Measurements from ENCODE around the gene FAAP20. TPM values are rescaled to one million over a fixed set of nuclear protein-coding genes. Genes with fewer than 3 reads are reported as not detected.

Gene FAAP20
- total and polyA plus RNA-seq, 9 of the 15 experiments (the other 6 are each of a cell fraction or from before 2014, with no cell fraction given) = 0.58 to 143 (median 9.9) TPM

DNA sequence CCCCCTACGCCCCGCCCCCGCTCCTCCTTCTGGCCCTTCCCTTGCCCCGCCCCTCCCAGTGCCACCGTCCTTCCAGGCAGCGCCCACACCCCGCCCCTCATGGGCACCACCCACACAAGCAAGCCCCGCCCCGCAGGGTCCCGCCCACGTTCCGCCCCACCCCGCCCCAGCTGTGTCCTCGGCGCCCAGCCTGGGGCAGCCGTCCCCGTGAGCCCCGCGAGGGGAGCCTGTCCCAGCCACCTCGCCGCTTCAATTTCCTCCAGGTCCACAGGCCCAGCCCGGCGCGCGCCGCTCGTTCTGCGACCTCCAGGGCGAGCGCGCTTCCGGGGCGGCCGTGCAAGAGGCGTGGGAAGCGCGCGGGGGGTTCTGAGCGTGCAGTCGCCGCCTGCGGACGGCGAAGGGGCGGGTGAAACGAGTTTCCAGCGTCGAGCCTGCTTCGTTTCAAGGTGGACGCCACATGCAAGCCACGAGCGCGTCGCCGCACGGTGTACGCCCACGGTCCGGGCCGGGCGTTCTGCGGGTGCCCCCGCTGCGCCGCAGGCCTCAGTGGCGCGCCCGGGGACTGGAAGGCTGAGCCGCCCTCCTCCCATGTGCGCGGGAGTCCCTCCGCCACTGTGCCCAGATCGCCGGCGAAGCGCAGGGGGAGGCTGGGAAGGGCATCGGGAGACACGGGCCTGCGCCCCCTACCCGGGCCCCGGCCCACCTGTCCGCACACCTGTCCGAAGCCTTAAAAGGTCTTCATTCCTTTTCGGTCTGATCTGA is 10.8 kb upstream of the FAAP20 start (continued):
- TF ChIP-seq IFI16 (CRISPR knock-in tag; IDR thresholded peaks at IDR 0.05) (no peak; the same call in 1 of the 2 replicates), ETS2 (tag; IDR thresholded peaks at IDR 0.05; ENCODE audit: borderline replicate concordance, poor library complexity, severe bottlenecking) (no peak), IRF2 (CRISPR knock-in tag; IDR thresholded peaks at IDR 0.05) (peak; percentile 88), FOSL1 (tag; conservative IDR thresholded peaks at IDR 0.05) (no peak), HIVEP1 (CRISPR knock-in tag; IDR thresholded peaks at IDR 0.05) (no peak), ZFX (CRISPR knock-in tag; IDR thresholded peaks at IDR 0.05) (peak; percentile 93), ZNF507 (tag; conservative IDR thresholded peaks at IDR 0.05) (no peak), NFIC (IDR thresholded peaks at IDR 0.05) (no peak), POLR3A (IDR thresholded peaks at IDR 0.05; ENCODE audit: borderline replicate concordance, extremely low read depth, insufficient read depth, insufficient read length) (no peak), RUNX1 (IDR thresholded peaks at IDR 0.05; ENCODE audit: low read depth) (peak; percentile 43; the same call in 1 of the 2 replicates), HEY1 (CRISPR knock-in tag; IDR thresholded peaks at IDR 0.05; ENCODE audit: borderline replicate concordance) (no peak), CBFB (CRISPR knock-in tag; IDR thresholded peaks at IDR 0.05) (peak; percentile 70; the same call in 1 of the 2 replicates), XRCC3 (IDR thresholded peaks at IDR 0.05) (no peak), ZNF175 (CRISPR knock-in tag; IDR thresholded peaks at IDR 0.05; ENCODE audit: low read depth) (no peak), KLF13 (tag; IDR thresholded peaks at IDR 0.05; ENCODE audit: borderline replicate concordance, low read depth) (peak; percentile 9; the same call in 1 of the 2 replicates), NFXL1 (CRISPR knock-in tag; IDR thresholded peaks at IDR 0.05) (0 out of 2 replicates have a peak, but pooled peaks have one; percentile 46), MTA3 (IDR thresholded peaks at IDR 0.05; ENCODE audit: borderline replicate concordance) (peak; percentile 84; the same call in 1 of the 2 replicates), RBM15 (IDR thresholded peaks at IDR 0.05; ENCODE audit: insufficient read depth, low read length) (no peak), ZFP30 (CRISPR knock-in tag; IDR thresholded peaks at IDR 0.05; ENCODE audit: borderline replicate concordance) (no peak), ZNF551 (CRISPR knock-in tag; IDR thresholded peaks at IDR 0.05) (no peak), EGR1 (conservative IDR thresholded peaks at IDR 0.05) (peak; percentile 91)
- TF ChIP-seq, protein P1, sequence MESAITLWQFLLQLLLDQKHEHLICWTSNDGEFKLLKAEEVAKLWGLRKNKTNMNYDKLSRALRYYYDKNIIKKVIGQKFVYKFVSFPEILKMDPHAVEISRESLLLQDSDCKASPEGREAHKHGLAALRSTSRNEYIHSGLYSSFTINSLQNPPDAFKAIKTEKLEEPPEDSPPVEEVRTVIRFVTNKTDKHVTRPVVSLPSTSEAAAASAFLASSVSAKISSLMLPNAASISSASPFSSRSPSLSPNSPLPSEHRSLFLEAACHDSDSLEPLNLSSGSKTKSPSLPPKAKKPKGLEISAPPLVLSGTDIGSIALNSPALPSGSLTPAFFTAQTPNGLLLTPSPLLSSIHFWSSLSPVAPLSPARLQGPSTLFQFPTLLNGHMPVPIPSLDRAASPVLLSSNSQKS (CRISPR knock-in tag; IDR thresholded peaks at IDR 0.05) = no peak
- TF ChIP-seq, protein P2, sequence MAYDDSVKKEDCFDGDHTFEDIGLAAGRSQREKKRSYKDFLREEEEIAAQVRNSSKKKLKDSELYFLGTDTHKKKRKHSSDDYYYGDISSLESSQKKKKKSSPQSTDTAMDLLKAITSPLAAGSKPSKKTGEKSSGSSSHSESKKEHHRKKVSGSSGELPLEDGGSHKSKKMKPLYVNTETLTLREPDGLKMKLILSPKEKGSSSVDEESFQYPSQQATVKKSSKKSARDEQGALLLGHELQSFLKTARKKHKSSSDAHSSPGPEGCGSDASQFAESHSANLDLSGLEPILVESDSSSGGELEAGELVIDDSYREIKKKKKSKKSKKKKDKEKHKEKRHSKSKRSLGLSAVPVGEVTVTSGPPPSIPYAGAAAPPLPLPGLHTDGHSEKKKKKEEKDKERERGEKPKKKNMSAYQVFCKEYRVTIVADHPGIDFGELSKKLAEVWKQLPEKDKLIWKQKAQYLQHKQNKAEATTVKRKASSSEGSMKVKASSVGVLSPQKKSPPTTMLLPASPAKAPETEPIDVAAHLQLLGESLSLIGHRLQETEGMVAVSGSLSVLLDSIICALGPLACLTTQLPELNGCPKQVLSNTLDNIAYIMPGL (CRISPR knock-in tag; IDR thresholded peaks at IDR 0.05) = peak; percentile 59; the same call in 1 of the 2 replicates
- TF ChIP-seq, protein P3, sequence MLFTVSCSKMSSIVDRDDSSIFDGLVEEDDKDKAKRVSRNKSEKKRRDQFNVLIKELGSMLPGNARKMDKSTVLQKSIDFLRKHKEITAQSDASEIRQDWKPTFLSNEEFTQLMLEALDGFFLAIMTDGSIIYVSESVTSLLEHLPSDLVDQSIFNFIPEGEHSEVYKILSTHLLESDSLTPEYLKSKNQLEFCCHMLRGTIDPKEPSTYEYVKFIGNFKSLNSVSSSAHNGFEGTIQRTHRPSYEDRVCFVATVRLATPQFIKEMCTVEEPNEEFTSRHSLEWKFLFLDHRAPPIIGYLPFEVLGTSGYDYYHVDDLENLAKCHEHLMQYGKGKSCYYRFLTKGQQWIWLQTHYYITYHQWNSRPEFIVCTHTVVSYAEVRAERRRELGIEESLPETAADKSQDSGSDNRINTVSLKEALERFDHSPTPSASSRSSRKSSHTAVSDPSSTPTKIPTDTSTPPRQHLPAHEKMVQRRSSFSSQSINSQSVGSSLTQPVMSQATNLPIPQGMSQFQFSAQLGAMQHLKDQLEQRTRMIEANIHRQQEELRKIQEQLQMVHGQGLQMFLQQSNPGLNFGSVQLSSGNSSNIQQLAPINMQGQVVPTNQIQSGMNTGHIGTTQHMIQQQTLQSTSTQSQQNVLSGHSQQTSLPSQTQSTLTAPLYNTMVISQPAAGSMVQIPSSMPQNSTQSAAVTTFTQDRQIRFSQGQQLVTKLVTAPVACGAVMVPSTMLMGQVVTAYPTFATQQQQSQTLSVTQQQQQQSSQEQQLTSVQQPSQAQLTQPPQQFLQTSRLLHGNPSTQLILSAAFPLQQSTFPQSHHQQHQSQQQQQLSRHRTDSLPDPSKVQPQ (CRISPR knock-in tag; IDR thresholded peaks at IDR 0.05; ENCODE audit: borderline replicate concordance) = no peak
